ENCODE results near the gene KDM4D. TPM values are rescaled to one million over a fixed set of nuclear protein-coding genes. Genes with fewer than 3 reads are reported as not detected.

KDM4D gene
- total RNA-seq, 1 donor from 2014 or later: 0.93 TPM

- Histone ChIP-seq H3K9me3 (ENCODE audit: insufficient read depth, low read depth, low read length) (no peaks in the 10 kb centered on the region), H3K9ac (ENCODE audit: low read length) (no peak overlapping the region), H2AFZ (ENCODE audit: low read depth, low read length) (no peak overlapping the region), H3K36me3 (ENCODE audit: insufficient read depth, low read length) (no peaks in the 10 kb centered on the region), H4K20me1 (ENCODE audit: insufficient read depth, low read length) (no peaks in the 10 kb centered on the region), H3K4me1 (ENCODE audit: insufficient read depth, low read length) (no peaks in the 10 kb centered on the region), H3K4me3 (ENCODE audit: insufficient read depth, low read depth, low read length) (no peak overlapping the region), H3K4me2 (ENCODE audit: low read length) (no peak overlapping the region), H3K27me3 (ENCODE audit: insufficient read depth, low read length) (peaks cover 24% of the 10 kb centered on the region), H3K79me2 (ENCODE audit: insufficient read depth, low read length) (no peaks in the 10 kb centered on the region), H3K27ac (ENCODE audit: low read depth, low read length) (no peak overlapping the region)
- H3K4me1 Mint-ChIP-seq (ENCODE audit: low read depth, unreplicated experiment): no peaks in the 10 kb centered on the region
- H3K27ac Mint-ChIP-seq (ENCODE audit: unreplicated experiment): no peak overlapping the region
- TF ChIP-seq CTCF (IDR thresholded peaks at IDR 0.05; ENCODE audit: insufficient read depth, low read depth, low read length) (no peak), EZH2 (IDR thresholded peaks at IDR 0.05; ENCODE audit: insufficient read depth, low read length) (no peak)
- peaks cover 5% of the 10 kb centered on the region for H3K9me3 Mint-ChIP-seq (ENCODE audit: unreplicated experiment)
- H3K27me3 Mint-ChIP-seq (ENCODE audit: low read depth, unreplicated experiment): peaks cover 14% of the 10 kb centered on the region
- peaks cover 3% of the 10 kb centered on the region for H3K36me3 Mint-ChIP-seq (ENCODE audit: low read depth, unreplicated experiment)
- DNase-seq (ENCODE audit: low read depth) (no peak), FAIRE-seq (no peak)
- H3K4me3 Mint-ChIP-seq (ENCODE audit: unreplicated experiment): no peak overlapping the region
These were observed 68.7 kb downstream of the KDM4D start for GRCh38 chr11:95042239-95042638.

- Histone ChIP-seq H3K9me3 (ENCODE audit: insufficient read depth, low read depth, low read length) (no peaks in the 10 kb centered on the region), H4K20me1 (ENCODE audit: insufficient read depth, low read length) (no peaks in the 10 kb centered on the region), H3K4me1 (ENCODE audit: insufficient read depth, low read length) (no peaks in the 10 kb centered on the region), H2AFZ (ENCODE audit: low read depth, low read length) (no peak overlapping the region), H3K4me2 (ENCODE audit: low read length) (no peak overlapping the region), H3K36me3 (ENCODE audit: insufficient read depth, low read length) (no peaks in the 10 kb centered on the region), H3K9ac (ENCODE audit: low read length) (no peak overlapping the region), H3K4me3 (ENCODE audit: insufficient read depth, low read depth, low read length) (no peak overlapping the region), H3K27me3 (ENCODE audit: insufficient read depth, low read length) (peaks cover 24% of the 10 kb centered on the region), H3K79me2 (ENCODE audit: insufficient read depth, low read length) (no peaks in the 10 kb centered on the region), H3K27ac (ENCODE audit: low read depth, low read length) (no peak overlapping the region)
- H3K27me3 Mint-ChIP-seq (ENCODE audit: low read depth, unreplicated experiment): peaks cover 14% of the 10 kb centered on the region
- no peaks in the 10 kb centered on the region for H3K4me1 Mint-ChIP-seq (ENCODE audit: low read depth, unreplicated experiment)
- no peak overlapping the region for H3K4me3 Mint-ChIP-seq (ENCODE audit: unreplicated experiment)
- DNase-seq (ENCODE audit: low read depth) (no peak), FAIRE-seq (no peak)
- H3K9me3 Mint-ChIP-seq (ENCODE audit: unreplicated experiment): peaks cover 5% of the 10 kb centered on the region
- no peak for TF ChIP-seq EZH2 (IDR thresholded peaks at IDR 0.05; ENCODE audit: insufficient read depth, low read length)
- H3K27ac Mint-ChIP-seq (ENCODE audit: unreplicated experiment): no peak overlapping the region
- H3K36me3 Mint-ChIP-seq (ENCODE audit: low read depth, unreplicated experiment): peaks cover 3% of the 10 kb centered on the region
These were observed 69.4 kb downstream of the KDM4D start for GRCh38 chr11:95042906-95043305.

GRCh38 chr11:95044010-95044409 is 70.5 kb downstream of the KDM4D start:
- Histone ChIP-seq H3K4me1 (ENCODE audit: insufficient read depth, low read length) (no peaks in the 10 kb centered on the region), H3K27me3 (ENCODE audit: insufficient read depth, low read length) (peaks cover 24% of the 10 kb centered on the region), H3K9ac (ENCODE audit: low read length) (no peak overlapping the region), H3K36me3 (ENCODE audit: insufficient read depth, low read length) (no peaks in the 10 kb centered on the region), H3K4me3 (ENCODE audit: insufficient read depth, low read depth, low read length) (no peak overlapping the region), H3K9me3 (ENCODE audit: insufficient read depth, low read depth, low read length) (no peaks in the 10 kb centered on the region), H3K27ac (ENCODE audit: low read depth, low read length) (no peak overlapping the region), H2AFZ (ENCODE audit: low read depth, low read length) (no peak overlapping the region), H4K20me1 (ENCODE audit: insufficient read depth, low read length) (no peaks in the 10 kb centered on the region), H3K79me2 (ENCODE audit: insufficient read depth, low read length) (no peaks in the 10 kb centered on the region), H3K4me2 (ENCODE audit: low read length) (no peak overlapping the region)
- H3K27ac Mint-ChIP-seq (ENCODE audit: unreplicated experiment): no peak overlapping the region
- no peak for FAIRE-seq
- TF ChIP-seq CTCF (IDR thresholded peaks at IDR 0.05; ENCODE audit: insufficient read depth, low read depth, low read length) (no peak), EZH2 (IDR thresholded peaks at IDR 0.05; ENCODE audit: insufficient read depth, low read length) (no peak)
- no peaks in the 10 kb centered on the region for H3K36me3 Mint-ChIP-seq (ENCODE audit: low read depth, unreplicated experiment)
- DNase-seq (ENCODE audit: low read depth): no peak
- no peak overlapping the region for H3K4me3 Mint-ChIP-seq (ENCODE audit: unreplicated experiment)
- no peaks in the 10 kb centered on the region for H3K9me3 Mint-ChIP-seq (ENCODE audit: unreplicated experiment)
- H3K27me3 Mint-ChIP-seq (ENCODE audit: low read depth, unreplicated experiment): peaks cover 14% of the 10 kb centered on the region
- no peaks in the 10 kb centered on the region for H3K4me1 Mint-ChIP-seq (ENCODE audit: low read depth, unreplicated experiment)

Data from astrocyte (in vitro differentiated cells and primary cell).